GM12878 (cell line): ENCODE measurements around the gene TBC1D19. TPM values are rescaled to one million over a fixed set of nuclear protein-coding genes. Genes with fewer than 3 reads are reported as not detected.

ENCODE experiments used
- ATAC-seq: fragments of 200-7000 bp; cut with Tn5 transposase; 3 replicates; pipeline ENCODE4 v1.9.1; 2020; ENCODE audit warnings: mild to moderate bottlenecking, moderate library complexity
- BruUV-seq: library from RNA; stranded (reverse); fragments of 400-500 nt; replicated peaks from 2 replicates; lab custom pipeline; 2021; lab: Mats Ljungman, UMichigan
- CTCF ChIA-PET: fragments of 300-600 bp; sonication (Branson Sonifier 250); formaldehyde crosslinking; extraction: SDS; loops from one replicate; lab custom pipeline; 2021; ENCODE audit warnings: inconsistent platforms; lab: Yijun Ruan, JAX
- POLR2A ChIA-PET: fragments of 350-600 bp; formaldehyde crosslinking; extraction: SDS; loops from one replicate; lab custom pipeline; 2021; ENCODE audit warnings: inconsistent platforms; lab: Charles Lee
- RAD21 ChIA-PET: fragments of 300-600 bp; sonication (Branson Sonifier 250); formaldehyde crosslinking; loops from one replicate; lab custom pipeline; 2023; ENCODE audit warnings: antibody characterized with exemption; ENCODE audit not compliant: unreplicated experiment; lab: Charles Lee
- SMC1A ChIA-PET: fragments of 300-600 bp; sonication (Branson Sonifier 250); formaldehyde crosslinking; loops from one replicate; lab custom pipeline; 2023; ENCODE audit not compliant: unreplicated experiment, uncharacterized antibody; lab: Charles Lee
- DNase-seq: peaks from one replicate; pipeline ENCODE4 v3.0.0-alpha.2; 2011; ENCODE audit warnings: low read depth, low spot score
- FAIRE-seq: peaks from 3 replicates; lab custom pipeline; 2011; peaks lifted over from hg19 to GRCh38; lab: Jason Lieb, UNC
- H2AFZ ChIP-seq: 2 replicates; pipeline ENCODE4 v1.6.0; 2011; ENCODE audit warnings: low read depth, low read length, control low read depth; ENCODE audit not compliant: control insufficient read depth
- H3K27ac ChIP-seq: 2 replicates; pipeline ENCODE4 v1.5.1; 2011; ENCODE audit warnings: control low read depth; ENCODE audit not compliant: control insufficient read depth, insufficient read depth
- H3K27me3 ChIP-seq, 2 experiments: replicated peaks in 1 of 2; 2 replicates each; pipeline versions ENCODE4 v1.6.0 to v1.6.1; 2011; ENCODE audit warnings: low read length in 1 of 2; ENCODE audit not compliant: control insufficient read depth in 2 of 2, insufficient read depth in 2 of 2
- H3K36me3 ChIP-seq, 2 experiments: 2 replicates each; pipeline ENCODE4 v1.5.1; 2011; ENCODE audit warnings: low read length in 1 of 2; ENCODE audit not compliant: control insufficient read depth in 2 of 2, insufficient read depth in 2 of 2
- H3K4me1 ChIP-seq: 2 replicates; pipeline ENCODE4 v1.6.1; 2011; ENCODE audit warnings: mild to moderate bottlenecking, low read length, moderate library complexity, mixed read lengths; ENCODE audit not compliant: control insufficient read depth, insufficient read depth
- H3K4me2 ChIP-seq: 2 replicates; pipeline ENCODE4 v1.6.0; 2011; ENCODE audit warnings: control low read depth; ENCODE audit not compliant: control insufficient read depth, insufficient read depth
- H3K4me3 ChIP-seq: fragments of 200-600 bp; sonication (generic); 2 replicates; pipeline ENCODE4 v1.5.1; 2016
- H3K79me2 ChIP-seq: 2 replicates; pipeline ENCODE4 v1.6.0; 2011; ENCODE audit warnings: low read length; ENCODE audit not compliant: control insufficient read depth, insufficient read depth
- H3K9ac ChIP-seq: 2 replicates; pipeline ENCODE4 v1.8.0; 2011; ENCODE audit warnings: low read length, control low read depth, mixed read lengths; ENCODE audit not compliant: control insufficient read depth, insufficient read depth
- H3K9me3 ChIP-seq: replicated peaks from 3 replicates; pipeline ENCODE4 v1.5.1; 2011; ENCODE audit warnings: mild to moderate bottlenecking, low read length; ENCODE audit not compliant: control insufficient read depth, insufficient read depth
- H4K20me1 ChIP-seq: 2 replicates; pipeline ENCODE4 v1.6.0; 2011; ENCODE audit not compliant: control insufficient read depth, insufficient read depth
- ATF7 ChIP-seq: fragments of 450-650 bp; IDR thresholded peaks from 2 replicates; pipeline ENCODE4 v1.6.1; 2016; ENCODE audit warnings: low read depth, mild to moderate bottlenecking
- BMI1 ChIP-seq: fragments of 450-650 bp; IDR thresholded peaks from 2 replicates; pipeline ENCODE4 v1.6.1; 2016; ENCODE audit warnings: mild to moderate bottlenecking, moderate library complexity, borderline replicate concordance
- CREM ChIP-seq: IDR thresholded peaks from 2 replicates; pipeline ENCODE4 v1.6.1; 2014; ENCODE audit warnings: antibody characterized with exemption, low read depth
- E2F4 ChIP-seq: IDR thresholded peaks from 2 replicates; pipeline ENCODE4 v1.6.1; 2012; ENCODE audit warnings: low read depth, low read length, improper control_type of control experiment
- FOXM1 ChIP-seq: IDR thresholded peaks from 2 replicates; pipeline ENCODE4 v1.6.1; 2012; ENCODE audit warnings: low read depth, mild to moderate bottlenecking, inconsistent platforms, low read length, moderate library complexity
- GATAD2B ChIP-seq: fragments of 450-650 bp; conservative IDR thresholded peaks from 2 replicates; pipeline ENCODE4 v1.6.1; 2017; ENCODE audit warnings: low read depth, mild to moderate bottlenecking, moderate library complexity
- HCFC1 ChIP-seq: fragments of 150-350 bp; IDR thresholded peaks from 2 replicates; pipeline ENCODE4 v1.6.1; 2014; ENCODE audit warnings: low read length
- HDGF ChIP-seq: fragments of 450-650 bp; IDR thresholded peaks from 2 replicates; pipeline ENCODE4 v1.6.1; 2016; ENCODE audit warnings: antibody characterized with exemption
- IKZF2 ChIP-seq, 2 experiments: fragments of 450-650 bp; IDR thresholded peaks; 2 replicates each; pipeline ENCODE4 v1.6.1; 2017; ENCODE audit warnings: mild to moderate bottlenecking in 2 of 2, moderate library complexity in 2 of 2
- NR2C2 ChIP-seq: IDR thresholded peaks from 2 replicates; pipeline ENCODE4 v1.6.1; 2011; ENCODE audit warnings: borderline replicate concordance, low read depth; ENCODE audit not compliant: control insufficient read depth, insufficient read length
- PAX8 ChIP-seq: fragments of 450-650 bp; IDR thresholded peaks from 2 replicates; pipeline ENCODE4 v1.6.1; 2017; ENCODE audit warnings: mild to moderate bottlenecking, moderate library complexity
- PML ChIP-seq: IDR thresholded peaks from 2 replicates; pipeline ENCODE4 v1.6.1; 2012; ENCODE audit warnings: low read length, inconsistent platforms
- SIX5 ChIP-seq: IDR thresholded peaks from 2 replicates; pipeline ENCODE4 v1.6.1; 2011; ENCODE audit warnings: mild to moderate bottlenecking, low read depth, low read length, moderate library complexity; ENCODE audit not compliant: severe bottlenecking
- SMC3 ChIP-seq: IDR thresholded peaks from 2 replicates; pipeline ENCODE4 v1.6.1; 2011; ENCODE audit warnings: low read length, improper control_type of control experiment, borderline replicate concordance
- STAT3 ChIP-seq: IDR thresholded peaks from 2 replicates; pipeline ENCODE4 v1.6.1; 2011; ENCODE audit warnings: low read depth, low read length, improper control_type of control experiment
- SUPT20H ChIP-seq: IDR thresholded peaks from 2 replicates; pipeline ENCODE4 v1.6.1; 2011; ENCODE audit warnings: low read depth, mild to moderate bottlenecking, low read length, moderate library complexity, borderline replicate concordance; ENCODE audit not compliant: control insufficient read depth
- SUZ12 ChIP-seq: fragments of 200-600 bp; sonication (generic); IDR thresholded peaks from one replicate; pipeline ENCODE4 v1.6.1; 2018; ENCODE audit warnings: antibody characterized with exemption, mild to moderate bottlenecking; ENCODE audit not compliant: unreplicated experiment
- ZNF24 ChIP-seq: fragments of 450-650 bp; IDR thresholded peaks from 2 replicates; pipeline ENCODE4 v1.6.1; 2017; ENCODE audit warnings: antibody characterized with exemption, mild to moderate bottlenecking
- ZNF274 ChIP-seq: IDR thresholded peaks from one replicate; pipeline ENCODE4 v1.8.0; 2011; ENCODE audit not compliant: insufficient read length, insufficient read depth
- in situ Hi-C: fragments of 300-500 bp; cut with MboI; formaldehyde crosslinking; loops from 9 replicates; pipeline ENCODE4 v1.14.3; 2018; ENCODE audit warnings: mixed read lengths
- intact Hi-C: fragments of 100-400 bp; cut with micrococcal nuclease; formaldehyde crosslinking; loops from one replicate; pipeline ENCODE4 v1.14.2; 2022; ENCODE audit not compliant: unreplicated experiment
- polyA plus RNA-seq, 11 experiments: library from polyadenylated mRNA; depleted of rRNA in 4 of 11; unstranded in 6 of 11; stranded (reverse) in 5 of 11; fragments of >200 nt; fragmentation: Nextera tagmentation in 4 of 11; fragmentation: Illumina TruSeq in 1 of 11; extraction: Ambion mirVana in 4 of 11; extraction: Trizol in 1 of 11; gene quantifications; 1 replicate in 1 of 11; 2 replicates in 10 of 11; pipeline versions ENCODE4 v1.2.1 to v1.2.3, GENCODE V29; 2011 to 2016; ENCODE audit warnings: inconsistent platforms in 2 of 11, missing spikeins in 2 of 11, low read depth in 1 of 11
- total RNA-seq, 4 experiments: library from RNA; depleted of rRNA in 3 of 4; stranded (reverse); fragments of >200 nt in 3 of 4; fragmentation: Illumina TruSeq in 1 of 4; extraction: Trizol in 1 of 4; gene quantifications; 2 replicates each; pipeline versions ENCODE4 v1.2.1 to v1.2.3, GENCODE V29; 2013 to 2021
- TF ChIP-seq, protein P1 (sequence below): fragments of 450-650 bp; IDR thresholded peaks from 2 replicates; pipeline ENCODE4 v1.6.1; 2017; ENCODE audit warnings: borderline replicate concordance

TBC1D19 gene
- total and polyA plus RNA-seq, 10 of the 15 experiments (the other 5 are each of a cell fraction or from before 2014, with no cell fraction given) = 0.29 to 3.9 (median 2.1) TPM

GRCh38 chr4:26611372-26611771, 27.5 kb downstream of the TBC1D19 start:
- Histone ChIP-seq H3K27ac (no peak overlapping the region), H2AFZ (no peak overlapping the region), H3K27me3 (no peaks in the 10 kb centered on the region), H3K4me2 (no peak overlapping the region), H3K4me1 (no peaks in the 10 kb centered on the region), H3K79me2 (no peaks in the 10 kb centered on the region), H4K20me1 (no peaks in the 10 kb centered on the region), H3K36me3 (no peaks in the 10 kb centered on the region), H3K9me3 (no peaks in the 10 kb centered on the region), H3K4me3 (no peak overlapping the region), H3K9ac (no peak overlapping the region)
- DNase-seq = no peak
- TF ChIP-seq BMI1 (no peak), SIX5 (no peak), PML (no peak), CREM (no peak), GATAD2B (no peak), E2F4 (no peak), ZNF274 (no peak), STAT3 (no peak), SMC3 (no peak), HCFC1 (no peak), FOXM1 (no peak), SUPT20H (no peak), SUZ12 (no peak), NR2C2 (no peak), IKZF2 (IDR thresholded peaks at IDR 0.05) (no peak), HDGF (no peak), PAX8 (no peak), ATF7 (no peak), ZNF24 (no peak)
- TF ChIP-seq, protein P1, sequence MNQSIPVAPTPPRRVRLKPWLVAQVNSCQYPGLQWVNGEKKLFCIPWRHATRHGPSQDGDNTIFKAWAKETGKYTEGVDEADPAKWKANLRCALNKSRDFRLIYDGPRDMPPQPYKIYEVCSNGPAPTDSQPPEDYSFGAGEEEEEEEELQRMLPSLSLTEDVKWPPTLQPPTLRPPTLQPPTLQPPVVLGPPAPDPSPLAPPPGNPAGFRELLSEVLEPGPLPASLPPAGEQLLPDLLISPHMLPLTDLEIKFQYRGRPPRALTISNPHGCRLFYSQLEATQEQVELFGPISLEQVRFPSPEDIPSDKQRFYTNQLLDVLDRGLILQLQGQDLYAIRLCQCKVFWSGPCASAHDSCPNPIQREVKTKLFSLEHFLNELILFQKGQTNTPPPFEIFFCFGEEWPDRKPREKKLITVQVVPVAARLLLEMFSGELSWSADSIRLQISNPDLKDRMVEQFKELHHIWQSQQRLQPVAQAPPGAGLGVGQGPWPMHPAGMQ = no peak
- intact Hi-C loops (no loop called here), in situ Hi-C loops (no loop called here)
- ChIA-PET POLR2A (no interaction called here), RAD21 (no interaction called here), SMC1A (interaction anchor here (1.0 kb wide), 1 partner anchor 11 kb away, joined by 3 read pairs; no protein-coding TSS in a partner anchor), CTCF (interaction anchor here (1.5 kb wide), 1 partner anchor 13 kb away, joined by 3 read pairs; no protein-coding TSS in a partner anchor)
- no TSS peak for BruUV-seq
- ATAC-seq = no peak
- FAIRE-seq = no peak
